HG02943 (cell line): ENCODE results near the gene COL7A1.

Source experiments
- ATAC-seq: cut with Tn5 transposase; IDR thresholded peaks from one replicate; pipeline ENCODE4 v1.9.1; 2021; ENCODE audit warnings: mild to moderate bottlenecking, low read depth, moderate library complexity; ENCODE audit not compliant: unreplicated experiment

COL7A1 gene

DNA sequence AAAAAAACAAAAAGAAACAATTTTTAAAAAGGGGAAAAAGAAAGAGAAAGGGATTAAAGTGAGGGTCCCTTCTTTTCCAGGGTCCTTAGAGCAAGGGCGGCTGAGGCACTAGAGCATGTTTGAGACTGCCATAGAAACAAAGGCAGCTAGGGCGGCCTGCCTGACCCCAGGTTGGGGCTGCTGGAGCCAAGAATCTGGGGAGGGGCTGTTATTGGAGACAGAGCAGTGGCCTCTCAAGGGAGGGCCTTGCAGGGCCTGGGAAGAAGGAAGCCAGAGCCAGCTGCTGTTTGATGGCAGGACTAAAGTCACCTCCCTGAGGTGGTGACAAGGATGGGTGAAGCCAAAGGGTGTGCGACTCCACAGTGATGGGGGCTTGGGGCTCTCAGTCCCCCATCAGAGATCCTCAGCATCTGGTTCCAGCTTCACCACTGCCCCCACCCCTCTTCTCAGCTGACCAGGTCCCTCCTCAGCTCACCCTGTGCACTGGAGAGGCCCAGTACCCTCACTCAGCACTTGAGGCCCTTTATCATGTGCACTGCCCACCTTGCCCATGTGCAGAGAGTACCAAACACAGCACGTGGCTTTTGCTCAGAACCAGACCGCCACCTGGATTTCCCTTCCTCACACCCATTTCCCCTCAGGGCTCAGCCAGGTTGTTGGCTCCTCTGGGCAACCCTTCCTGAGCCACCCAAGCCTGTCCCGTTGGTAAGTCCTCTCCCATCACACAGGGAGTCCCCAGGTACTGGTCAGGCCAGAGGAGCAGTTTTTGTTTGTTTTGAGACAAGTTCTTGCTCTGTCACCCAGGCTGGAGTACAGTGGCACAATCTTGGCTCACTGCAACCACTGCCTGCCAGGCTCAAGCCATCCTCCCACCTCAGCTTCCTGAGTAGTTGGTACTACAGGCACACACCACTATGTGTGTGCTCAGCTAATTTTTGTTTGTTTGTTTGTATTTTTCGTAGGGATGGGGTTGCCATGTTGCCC, 24.7 kb upstream of the COL7A1 start:
- no peak for ATAC-seq

DNA sequence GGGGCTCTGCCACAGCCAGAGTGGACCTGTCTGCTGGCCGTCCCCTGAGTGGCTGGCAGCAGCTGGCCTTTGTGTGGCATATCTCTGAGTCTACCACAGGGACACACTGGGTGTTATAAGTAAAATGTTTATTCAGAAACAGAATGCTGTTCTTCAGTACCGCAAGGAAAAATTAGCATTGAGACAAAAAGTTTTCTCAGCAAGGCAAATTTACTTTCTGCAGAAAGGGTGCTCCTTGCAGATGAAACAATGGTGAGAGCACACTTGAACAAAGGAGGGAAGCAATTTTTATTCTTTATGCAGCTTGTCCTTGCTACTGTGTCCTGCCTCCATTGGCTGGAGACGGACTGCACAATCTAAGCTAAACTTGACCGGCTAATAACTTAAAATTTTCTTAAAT, 22.4 kb upstream of the COL7A1 start:
- ATAC-seq: no peak

GRCh38 chr3:48614044-48614443, 18.9 kb upstream of the COL7A1 start:
- ATAC-seq: no peak

DNA sequence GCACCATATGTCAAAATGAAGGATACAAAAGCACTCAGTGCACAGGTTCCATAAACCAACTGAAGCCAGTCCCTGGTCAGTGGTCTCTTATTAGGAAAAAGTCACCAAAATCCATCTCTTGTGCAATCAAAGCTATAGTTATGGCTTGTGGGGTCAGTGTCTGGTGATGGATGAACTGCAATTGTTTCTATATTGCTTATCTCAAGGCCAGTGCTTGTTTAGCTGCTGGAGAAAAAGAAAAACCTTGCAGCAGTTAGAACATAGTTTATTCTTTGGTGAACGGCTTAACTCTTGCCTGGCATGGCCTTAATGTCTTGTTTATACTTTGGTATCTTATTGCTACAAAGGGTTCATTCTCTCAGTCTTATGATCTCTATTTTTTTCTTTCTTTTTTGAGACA, 17.2 kb upstream of the COL7A1 start:
- ATAC-seq: no peak

DNA sequence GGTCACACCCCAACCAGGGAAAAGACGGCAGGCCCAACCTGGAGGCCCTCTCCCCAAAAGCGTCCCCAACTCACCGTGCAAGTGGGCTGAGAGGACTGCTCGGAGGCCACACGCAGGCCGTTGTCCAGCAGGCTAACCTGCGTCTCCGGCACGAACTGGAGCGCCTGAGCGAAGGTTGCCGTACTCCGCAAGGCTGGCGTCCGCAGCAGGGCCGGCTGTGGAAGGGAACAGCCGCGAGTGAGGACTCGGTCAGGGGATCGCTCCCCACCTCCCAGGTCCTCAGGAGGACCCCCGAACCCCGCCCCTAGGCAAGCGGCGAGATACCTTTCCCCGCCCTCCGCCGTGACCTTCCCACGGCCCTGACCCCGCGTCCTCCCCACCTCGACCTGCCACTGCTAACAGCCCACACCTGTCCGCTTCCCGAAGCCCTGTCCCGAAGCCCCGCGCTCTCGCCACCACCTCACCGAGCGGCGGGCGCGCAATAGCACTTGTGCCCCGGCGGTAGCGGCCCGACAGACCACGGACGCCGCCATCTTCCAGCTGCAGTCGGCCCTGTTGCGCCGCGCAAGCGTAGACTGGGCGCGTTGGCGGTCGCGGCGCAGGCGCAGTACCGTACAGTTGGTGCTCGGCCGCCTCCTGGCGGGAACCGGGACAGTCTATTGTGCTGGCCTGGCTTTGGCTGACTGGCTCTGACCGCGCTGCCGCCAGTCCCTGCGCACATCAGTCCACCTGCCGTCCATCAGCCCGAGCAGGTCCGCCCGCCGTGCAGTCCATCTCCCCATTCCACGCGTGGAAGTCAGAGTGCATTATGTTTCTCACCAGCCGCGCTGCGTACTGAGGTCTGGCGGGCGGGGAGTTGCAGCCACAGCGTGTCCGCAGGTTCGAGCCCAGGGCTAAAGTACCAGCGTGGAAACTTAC, 14.2 kb upstream of the COL7A1 start, which contains the start of gene UQCRC1:
UQCRC1 (minus strand) TSS at position 559 of the 918 bp plus-strand sequence; CDS start at position 533, 26 bp downstream.
- ATAC-seq: peak; percentile 93

DNA sequence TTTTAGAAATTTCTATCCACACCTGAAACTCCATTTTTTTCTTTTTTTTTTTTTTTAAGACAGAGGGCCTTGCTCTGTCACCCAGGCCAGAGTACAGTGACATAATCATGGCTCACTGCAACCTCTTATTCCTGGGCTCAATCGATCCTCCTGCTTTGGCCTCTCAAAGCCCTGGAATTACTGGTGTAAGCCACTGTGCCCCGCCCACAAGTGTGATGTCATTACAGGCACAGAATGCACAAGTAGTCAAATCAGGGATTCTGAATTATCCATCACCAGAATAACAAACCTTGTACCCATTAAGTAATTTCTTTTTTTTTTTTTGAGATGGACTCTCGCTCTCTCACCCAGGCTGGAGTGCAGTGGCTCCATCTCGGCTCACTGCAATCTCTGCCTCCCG, 12.4 kb upstream of the COL7A1 start:
- ATAC-seq: no peak

GRCh38 chr3:48601622-48601994, 6.5 kb upstream of the COL7A1 start:
- no peak for ATAC-seq

DNA sequence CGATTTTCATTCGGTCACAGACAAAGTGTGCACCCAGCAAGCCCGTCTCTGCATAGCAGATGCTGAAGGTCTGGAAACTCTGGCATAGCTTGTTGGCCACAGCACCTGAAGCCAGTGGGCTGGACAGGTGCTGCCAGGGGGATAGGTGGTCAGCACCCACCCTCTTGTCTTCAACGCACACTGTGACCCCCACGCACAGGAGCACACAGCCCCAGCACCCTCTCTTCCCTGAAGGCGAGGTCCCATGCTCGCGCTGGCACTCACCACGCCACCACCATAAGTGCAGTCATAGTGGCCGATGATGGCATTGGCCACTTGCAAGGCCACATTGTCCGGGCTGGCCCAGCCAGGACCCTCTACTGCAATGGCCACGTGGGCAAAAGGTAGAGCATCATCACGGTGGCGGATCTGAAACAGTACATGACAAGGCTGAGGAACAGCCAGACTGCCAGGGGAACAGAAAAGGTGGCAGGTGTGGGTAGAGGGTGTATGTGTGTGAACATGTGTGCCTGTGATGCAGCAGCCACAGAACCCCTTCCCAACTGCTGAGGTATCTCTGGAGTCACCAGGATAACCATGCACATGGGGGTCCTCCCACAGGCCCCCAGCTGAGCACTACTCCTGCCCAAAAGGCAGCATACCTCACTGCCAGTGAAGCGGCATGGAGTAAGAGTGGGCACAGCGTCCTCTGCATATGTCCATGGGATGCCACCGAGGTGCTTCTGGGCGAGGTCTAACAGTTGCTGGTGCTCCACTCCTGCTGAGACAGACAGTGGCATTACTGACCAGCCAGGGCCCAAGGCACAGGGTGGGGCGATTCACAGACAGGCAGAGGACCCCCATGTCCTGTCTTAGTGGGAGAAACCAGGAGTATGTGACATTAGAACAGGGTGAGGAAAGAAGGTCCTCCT, 5.8 kb upstream of the COL7A1 start:
- no peak for ATAC-seq

GRCh38 chr3:48599509-48600285, 4.6 kb upstream of the COL7A1 start:
- no peak for ATAC-seq

- no peak for ATAC-seq
These were observed 4.0 kb upstream of the COL7A1 start for GRCh38 chr3:48599077-48599501.

- no peak for ATAC-seq
These were observed 3.4 kb upstream of the COL7A1 start for GRCh38 chr3:48598323-48599076.

- no peak for ATAC-seq
These were observed 2.3 kb upstream of the COL7A1 start for GRCh38 chr3:48597408-48597800.

DNA sequence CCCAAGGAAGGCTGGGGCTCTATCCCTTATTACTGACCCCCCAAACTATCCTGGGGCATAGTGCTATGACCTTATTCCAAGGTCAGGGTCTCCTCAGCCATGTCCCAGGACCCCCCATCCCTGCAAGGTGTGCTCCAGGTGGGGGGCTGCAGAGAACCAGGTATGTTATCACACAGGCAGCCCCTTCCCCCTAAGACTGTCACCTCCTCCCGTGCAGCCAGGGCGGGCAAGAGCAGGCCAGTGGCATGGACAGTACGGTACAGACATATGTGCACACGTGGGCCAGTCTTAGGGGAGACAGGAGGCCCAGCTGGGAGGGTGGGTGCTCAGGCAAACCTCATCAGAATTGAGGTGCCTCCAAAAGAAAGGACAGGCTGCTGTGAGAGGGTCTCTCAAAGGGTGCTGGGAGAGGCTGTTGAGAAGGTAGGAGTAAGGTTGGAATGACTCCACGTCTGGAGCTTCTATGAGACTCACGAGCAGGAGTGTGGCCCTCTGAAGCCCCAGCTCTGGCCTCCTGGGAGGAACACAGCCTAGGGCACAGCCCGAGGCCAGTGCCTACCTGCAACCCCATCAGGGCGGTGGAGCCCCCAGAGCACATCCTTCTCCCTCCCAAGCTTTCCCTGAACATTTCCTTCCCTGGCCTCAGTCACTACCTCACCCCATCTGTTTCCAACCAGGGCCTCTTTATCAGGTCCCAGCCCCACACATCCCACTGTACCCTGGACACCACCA, 1.7 kb upstream of the COL7A1 start:
- no peak for ATAC-seq

- ATAC-seq: no peak
These were observed 1.0 kb upstream of the COL7A1 start for GRCh38 chr3:48596157-48596556.

GRCh38 chr3:48595526-48596121, 495 bp upstream of the COL7A1 start:
- no peak for ATAC-seq

- ATAC-seq: no peak
These were observed 596 bp downstream of the COL7A1 start for GRCh38 chr3:48594417-48595049.

GRCh38 chr3:48593337-48593736, 1.8 kb downstream of the COL7A1 start:
- no peak for ATAC-seq
